A549 (cell line): ENCODE results near the gene TWIST2. TPM values are rescaled to one million over a fixed set of nuclear protein-coding genes. Genes with fewer than 3 reads are reported as not detected.

Source experiments
- ATAC-seq, 2 experiments: fragments of 200-7000 bp in 1 of 2; fragments of >200 bp in 1 of 2; cut with Nextera tagmentation in 1 of 2; cut with Tn5 transposase in 1 of 2; 3 replicates each; pipeline versions ENCODE4 v1.8.0 to v1.9.1; 2018 to 2020; ENCODE audit warnings: mild to moderate bottlenecking in 1 of 2, moderate library complexity in 1 of 2
- CTCF ChIA-PET: fragments of 300-600 bp; sonication (Branson Sonifier 250); formaldehyde crosslinking; extraction: SDS; loops from one replicate; lab custom pipeline; 2021; ENCODE audit warnings: antibody characterized with exemption, inconsistent platforms; lab: Yijun Ruan, JAX
- POLR2A ChIA-PET: fragments of 350-600 bp; formaldehyde crosslinking; extraction: SDS; loops from one replicate; lab custom pipeline; 2021; ENCODE audit warnings: antibody characterized with exemption, inconsistent platforms; lab: Yijun Ruan, JAX
- DNase-seq, 2 experiments: peaks; one replicate each; pipeline versions ENCODE4 v3.0.0 to v3.0.0-alpha.2; 2011 to 2016; ENCODE audit warnings: low read depth in 1 of 2, low spot score in 1 of 2
- FAIRE-seq: peaks from 2 replicates; lab custom pipeline; 2011; peaks lifted over from hg19 to GRCh38; lab: Jason Lieb, UNC
- H3K27ac ChIP-seq, 2 experiments: fragments of >200 bp; sonication (Bioruptor Twin); formaldehyde crosslinking; 3 replicates each; pipeline ENCODE4 v1.5.1; 2016 to 2017
- H3K4me1 ChIP-seq: fragments of >200 bp; sonication (Bioruptor Twin); formaldehyde crosslinking; 3 replicates; pipeline ENCODE4 v1.6.1; 2016
- H3K4me2 ChIP-seq: fragments of >200 bp; sonication (Bioruptor Twin); formaldehyde crosslinking; 3 replicates; pipeline ENCODE4 v1.6.1; 2016
- H3K4me3 ChIP-seq: fragments of >200 bp; sonication (Bioruptor Twin); formaldehyde crosslinking; 3 replicates; pipeline ENCODE4 v1.5.1; 2016
- H3K9me3 ChIP-seq: fragments of >200 bp; sonication (Bioruptor Twin); formaldehyde crosslinking; 3 replicates; pipeline ENCODE4 v1.6.1; 2016
- ATOH8 ChIP-seq: fragments of 250-450 bp; sonication (Bioruptor Pico); IDR thresholded peaks from 2 replicates; pipeline ENCODE4 v1.5.0; 2020; ENCODE audit warnings: low read depth, mild to moderate bottlenecking, moderate library complexity
- BHLHE40 ChIP-seq: IDR thresholded peaks from 2 replicates; pipeline ENCODE4 v1.6.1; 2012; ENCODE audit warnings: low read depth, low read length, inconsistent platforms
- CBX8 ChIP-seq: fragments of 200-600 bp; sonication (generic); IDR thresholded peaks from 2 replicates; pipeline ENCODE4 v1.6.1; 2016
- CHD4 ChIP-seq: fragments of 200-600 bp; sonication (generic); IDR thresholded peaks from 2 replicates; pipeline ENCODE4 v1.6.1; 2016; ENCODE audit warnings: antibody characterized with exemption, mild to moderate bottlenecking, borderline replicate concordance
- CTCF ChIP-seq: fragments of >200 bp; sonication (Bioruptor Twin); formaldehyde crosslinking; IDR thresholded peaks from 3 replicates; pipeline ENCODE4 v1.5.1; 2016
- FOSB ChIP-seq: fragments of 250-450 bp; sonication (Bioruptor Pico); IDR thresholded peaks from 2 replicates; pipeline ENCODE4 v1.5.0; 2020; ENCODE audit warnings: mild to moderate bottlenecking, moderate library complexity
- FOSL2 ChIP-seq, 2 experiments: fragments of 450-650 bp in 1 of 2; fragments of >200 bp in 1 of 2; sonication (Bioruptor Twin) in 1 of 2; formaldehyde crosslinking; IDR thresholded peaks; 2 replicates each; pipeline versions ENCODE4 v1.5.0 to v1.6.1; 2016 to 2020; ENCODE audit warnings: mild to moderate bottlenecking in 1 of 2, moderate library complexity in 1 of 2
- FOXS1 ChIP-seq: fragments of 250-450 bp; sonication (Bioruptor Pico); IDR thresholded peaks from 2 replicates; pipeline ENCODE4 v1.5.0; 2020; ENCODE audit warnings: mild to moderate bottlenecking, moderate library complexity
- GATA3 ChIP-seq: IDR thresholded peaks from 2 replicates; pipeline ENCODE4 v1.6.1; 2012; ENCODE audit warnings: borderline replicate concordance
- HES2 ChIP-seq: fragments of >200 bp; sonication (Bioruptor Twin); formaldehyde crosslinking; IDR thresholded peaks from 2 replicates; pipeline ENCODE4 v1.6.1; 2016
- HEYL ChIP-seq: fragments of 250-450 bp; sonication (Bioruptor Pico); IDR thresholded peaks from 2 replicates; pipeline ENCODE4 v1.8.0; 2021; ENCODE audit warnings: mild to moderate bottlenecking, moderate library complexity
- HMGXB4 ChIP-seq: fragments of 250-450 bp; sonication (Bioruptor Pico); IDR thresholded peaks from 2 replicates; pipeline ENCODE4 v1.5.0; 2021; ENCODE audit warnings: mild to moderate bottlenecking, moderate library complexity, borderline replicate concordance
- KDM5A ChIP-seq: fragments of 200-600 bp; sonication (generic); IDR thresholded peaks from 2 replicates; pipeline ENCODE4 v1.6.1; 2016; ENCODE audit warnings: antibody characterized with exemption, mild to moderate bottlenecking
- MAFK ChIP-seq: fragments of 450-650 bp; IDR thresholded peaks from 2 replicates; pipeline ENCODE4 v1.6.1; 2014; ENCODE audit not compliant: partially characterized antibody
- RARB ChIP-seq: fragments of 250-450 bp; sonication (Bioruptor Pico); IDR thresholded peaks from 2 replicates; pipeline ENCODE4 v1.8.0; 2021; ENCODE audit warnings: mild to moderate bottlenecking, moderate library complexity
- RNF2 ChIP-seq: fragments of 200-600 bp; sonication (generic); IDR thresholded peaks from 2 replicates; pipeline ENCODE4 v1.6.1; 2016; ENCODE audit warnings: low read depth, mild to moderate bottlenecking, antibody characterized with exemption, moderate library complexity, borderline replicate concordance
- TP53 ChIP-seq: fragments of 250-450 bp; sonication (Bioruptor Pico); IDR thresholded peaks from 2 replicates; pipeline ENCODE4 v1.5.0; 2021; ENCODE audit warnings: mild to moderate bottlenecking, moderate library complexity
- ZC3H11A ChIP-seq: fragments of 450-650 bp; IDR thresholded peaks from 2 replicates; pipeline ENCODE4 v1.6.1; 2014; ENCODE audit warnings: antibody characterized with exemption, mild to moderate bottlenecking
- WGBS: methylation state at CpG from one replicate; pipeline ENCODE4 v1.1.6; 2017; ENCODE audit errors: missing lambda C conversion rate; 5-methylcytosine and 5-hydroxymethylcytosine counted together
- polyA plus RNA-seq, 4 experiments: library from polyadenylated mRNA; depleted of rRNA in 3 of 4; stranded (reverse); fragments of >200 nt; fragmentation: RNase III in 1 of 4; extraction: RNeasy Plus Mini Kit Qiagen cat#74134 plus additional on column Dnase treatment in 1 of 4; gene quantifications; 2 replicates in 3 of 4; 3 replicates in 1 of 4; pipeline ENCODE4 v1.2.3, GENCODE V29; 2011 to 2017
- TF ChIP-seq, protein P1 (sequence below): fragments of 450-650 bp; IDR thresholded peaks from 2 replicates; pipeline ENCODE4 v1.6.1; 2014; ENCODE audit warnings: antibody characterized with exemption
- TF ChIP-seq, protein P2 (sequence below): fragments of 200-600 bp; sonication (generic); IDR thresholded peaks from 2 replicates; pipeline ENCODE4 v1.6.1; 2016; ENCODE audit warnings: antibody characterized with exemption, mild to moderate bottlenecking, moderate library complexity

TWIST2 gene
- polyA plus RNA-seq, 2 of the 4 experiments (the other 2 are of a cell fraction), result 7.1 to 8.2 TPM

DNA sequence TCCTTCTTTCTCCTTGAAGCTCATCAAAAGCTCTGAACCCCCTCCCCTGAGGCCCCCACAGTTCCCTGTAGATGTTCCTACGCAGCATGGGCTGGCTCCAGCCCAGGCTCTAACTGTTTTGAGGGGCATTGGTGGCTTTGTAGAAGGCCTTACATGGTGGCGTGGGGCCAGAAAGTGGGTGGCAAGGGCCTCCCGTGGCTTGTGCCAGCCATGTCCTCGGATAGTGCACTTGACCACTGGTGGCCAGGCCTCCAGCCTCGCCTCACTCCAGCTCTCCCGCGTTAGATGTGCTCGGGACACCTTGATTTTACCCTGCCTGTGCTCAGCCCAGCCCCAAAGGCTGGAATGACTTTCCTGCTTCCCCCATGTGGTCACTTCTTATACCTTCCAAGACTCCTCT, 92.9 kb downstream of the TWIST2 start:
- 62% methylated on average over 8 of the region's 8 CpGs for WGBS
- no peaks in the 10 kb centered on the region for H3K4me1 ChIP-seq
- TF ChIP-seq ZC3H11A (no peak), HMGXB4 (CRISPR knock-in tag) (no peak), RNF2 (no peak), CBX8 (no peak), ATOH8 (CRISPR knock-in tag) (no peak), MAFK (no peak), FOSB (no peak), FOXS1 (no peak), HEYL (CRISPR knock-in tag) (no peak), CHD4 (no peak), RARB (no peak), FOSL2 (IDR thresholded peaks at IDR 0.05) (no peak), FOSL2 (CRISPR knock-in tag; IDR thresholded peaks at IDR 0.05) (no peak), GATA3 (no peak), TP53 (CRISPR knock-in tag) (no peak), BHLHE40 (no peak), HES2 (no peak), CTCF (no peak), KDM5A (no peak)
- TF ChIP-seq, protein P1, sequence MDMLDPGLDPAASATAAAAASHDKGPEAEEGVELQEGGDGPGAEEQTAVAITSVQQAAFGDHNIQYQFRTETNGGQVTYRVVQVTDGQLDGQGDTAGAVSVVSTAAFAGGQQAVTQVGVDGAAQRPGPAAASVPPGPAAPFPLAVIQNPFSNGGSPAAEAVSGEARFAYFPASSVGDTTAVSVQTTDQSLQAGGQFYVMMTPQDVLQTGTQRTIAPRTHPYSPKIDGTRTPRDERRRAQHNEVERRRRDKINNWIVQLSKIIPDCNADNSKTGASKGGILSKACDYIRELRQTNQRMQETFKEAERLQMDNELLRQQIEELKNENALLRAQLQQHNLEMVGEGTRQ, result no peak
- TF ChIP-seq, protein P2, sequence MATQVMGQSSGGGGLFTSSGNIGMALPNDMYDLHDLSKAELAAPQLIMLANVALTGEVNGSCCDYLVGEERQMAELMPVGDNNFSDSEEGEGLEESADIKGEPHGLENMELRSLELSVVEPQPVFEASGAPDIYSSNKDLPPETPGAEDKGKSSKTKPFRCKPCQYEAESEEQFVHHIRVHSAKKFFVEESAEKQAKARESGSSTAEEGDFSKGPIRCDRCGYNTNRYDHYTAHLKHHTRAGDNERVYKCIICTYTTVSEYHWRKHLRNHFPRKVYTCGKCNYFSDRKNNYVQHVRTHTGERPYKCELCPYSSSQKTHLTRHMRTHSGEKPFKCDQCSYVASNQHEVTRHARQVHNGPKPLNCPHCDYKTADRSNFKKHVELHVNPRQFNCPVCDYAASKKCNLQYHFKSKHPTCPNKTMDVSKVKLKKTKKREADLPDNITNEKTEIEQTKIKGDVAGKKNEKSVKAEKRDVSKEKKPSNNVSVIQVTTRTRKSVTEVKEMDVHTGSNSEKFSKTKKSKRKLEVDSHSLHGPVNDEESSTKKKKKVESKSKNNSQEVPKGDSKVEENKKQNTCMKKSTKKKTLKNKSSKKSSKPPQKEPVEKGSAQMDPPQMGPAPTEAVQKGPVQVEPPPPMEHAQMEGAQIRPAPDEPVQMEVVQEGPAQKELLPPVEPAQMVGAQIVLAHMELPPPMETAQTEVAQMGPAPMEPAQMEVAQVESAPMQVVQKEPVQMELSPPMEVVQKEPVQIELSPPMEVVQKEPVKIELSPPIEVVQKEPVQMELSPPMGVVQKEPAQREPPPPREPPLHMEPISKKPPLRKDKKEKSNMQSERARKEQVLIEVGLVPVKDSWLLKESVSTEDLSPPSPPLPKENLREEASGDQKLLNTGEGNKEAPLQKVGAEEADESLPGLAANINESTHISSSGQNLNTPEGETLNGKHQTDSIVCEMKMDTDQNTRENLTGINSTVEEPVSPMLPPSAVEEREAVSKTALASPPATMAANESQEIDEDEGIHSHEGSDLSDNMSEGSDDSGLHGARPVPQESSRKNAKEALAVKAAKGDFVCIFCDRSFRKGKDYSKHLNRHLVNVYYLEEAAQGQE, result no peak
- FAIRE-seq (no peak), ATAC-seq (no peak), DNase-seq (no peak)
- ChIA-PET POLR2A (no interaction called here), CTCF (no interaction called here)
- no peak overlapping the region for H3K27ac ChIP-seq
- no peaks in the 10 kb centered on the region for H3K9me3 ChIP-seq
- no peak overlapping the region for H3K4me2 ChIP-seq
- no peak overlapping the region for H3K4me3 ChIP-seq
